SK-N-SH treated with all-trans-retinoic acid at 6 μM for 48 hours (cell line): ENCODE measurements around the gene UNC119B.

ENCODE experiments used
- ATAC-seq: fragments of 200-7000 bp; cut with Tn5 transposase; 3 replicates; pipeline ENCODE4 v1.9.1; 2020; ENCODE audit warnings: mild to moderate bottlenecking, moderate library complexity
- ARNTL ChIP-seq: fragments of 450-650 bp; formaldehyde crosslinking; IDR thresholded peaks from 2 replicates; pipeline ENCODE4 v1.5.0; 2020; ENCODE audit warnings: low read depth, mild to moderate bottlenecking, moderate library complexity, borderline replicate concordance
- BACH2 ChIP-seq: fragments of 250-450 bp; sonication (Bioruptor Pico); IDR thresholded peaks from 2 replicates; pipeline ENCODE4 v1.9.0; 2021; ENCODE audit warnings: mild to moderate bottlenecking, borderline replicate concordance
- CREB5 ChIP-seq: fragments of 250-450 bp; sonication (Bioruptor Pico); IDR thresholded peaks from 2 replicates; pipeline ENCODE4 v1.5.1; 2020; ENCODE audit warnings: low read depth, mild to moderate bottlenecking, moderate library complexity
- CSRNP3 ChIP-seq: fragments of 250-450 bp; sonication (Bioruptor Pico); IDR thresholded peaks from 2 replicates; pipeline ENCODE4 v1.5.1; 2021; ENCODE audit warnings: mild to moderate bottlenecking, moderate library complexity
- ESRRG ChIP-seq: fragments of 250-450 bp; sonication (Bioruptor Pico); IDR thresholded peaks from 2 replicates; pipeline ENCODE4 v1.6.1; 2021; ENCODE audit warnings: mild to moderate bottlenecking
- GLIS3 ChIP-seq: fragments of 250-450 bp; sonication (Bioruptor Pico); IDR thresholded peaks from 2 replicates; pipeline ENCODE4 v1.5.0; 2020; ENCODE audit warnings: mild to moderate bottlenecking, moderate library complexity
- ISL1 ChIP-seq: fragments of 250-450 bp; sonication (Bioruptor Pico); IDR thresholded peaks from 2 replicates; pipeline ENCODE4 v2.1.2; 2022; ENCODE audit warnings: mild to moderate bottlenecking, moderate library complexity
- OSR1 ChIP-seq: fragments of 250-450 bp; sonication (Bioruptor Pico); IDR thresholded peaks from 2 replicates; pipeline ENCODE4 v1.8.0; 2022; ENCODE audit warnings: moderate library complexity, mild to moderate bottlenecking, inconsistent platforms
- PATZ1 ChIP-seq: fragments of 250-450 bp; sonication (Bioruptor Pico); IDR thresholded peaks from 2 replicates; pipeline ENCODE4 v1.8.0; 2020; ENCODE audit warnings: mild to moderate bottlenecking, moderate library complexity, borderline replicate concordance
- PPARA ChIP-seq: fragments of 250-450 bp; sonication (Bioruptor Pico); IDR thresholded peaks from 2 replicates; pipeline ENCODE4 v1.5.0; 2020; ENCODE audit warnings: mild to moderate bottlenecking, borderline replicate concordance
- RARB ChIP-seq: fragments of 250-450 bp; sonication (Bioruptor Pico); IDR thresholded peaks from 2 replicates; pipeline ENCODE4 v1.8.0; 2021; ENCODE audit warnings: mild to moderate bottlenecking, moderate library complexity
- SNAI2 ChIP-seq: fragments of 250-450 bp; sonication (Bioruptor Pico); IDR thresholded peaks from 2 replicates; pipeline ENCODE4 v1.5.0; 2020; ENCODE audit warnings: mild to moderate bottlenecking, moderate library complexity
- TSHZ2 ChIP-seq: fragments of 250-450 bp; sonication (Bioruptor Pico); IDR thresholded peaks from 2 replicates; pipeline ENCODE4 v1.5.0; 2020; ENCODE audit warnings: mild to moderate bottlenecking, moderate library complexity
- ZC3H10 ChIP-seq: fragments of 250-450 bp; sonication (Bioruptor Pico); IDR thresholded peaks from 2 replicates; pipeline ENCODE4 v1.5.1; 2021; ENCODE audit warnings: mild to moderate bottlenecking, moderate library complexity
- ZFP3 ChIP-seq: fragments of 250-450 bp; sonication (Bioruptor Pico); IDR thresholded peaks from 2 replicates; pipeline ENCODE4 v1.5.0; 2020; ENCODE audit warnings: mild to moderate bottlenecking, moderate library complexity
- ZNF565 ChIP-seq: fragments of 450-650 bp; formaldehyde crosslinking; conservative IDR thresholded peaks from 2 replicates; pipeline ENCODE4 v1.5.0; 2020; ENCODE audit warnings: low read depth, mild to moderate bottlenecking, moderate library complexity
- ZNF70 ChIP-seq: fragments of 450-650 bp; formaldehyde crosslinking; IDR thresholded peaks from 2 replicates; pipeline ENCODE4 v1.5.0; 2020; ENCODE audit warnings: mild to moderate bottlenecking, moderate library complexity
- ZNF8 ChIP-seq: fragments of 450-650 bp; formaldehyde crosslinking; IDR thresholded peaks from 2 replicates; pipeline ENCODE4 v1.5.0; 2020; ENCODE audit warnings: mild to moderate bottlenecking, moderate library complexity

The UNC119B gene

GRCh38 chr12:120696626-120697025, 13.6 kb upstream of the UNC119B start:
- no peak for TF ChIP-seq ZNF565 (CRISPR knock-in tag)
- TF ChIP-seq ZFP3 (CRISPR knock-in tag), result no peak
- TF ChIP-seq OSR1, result no peak
- TF ChIP-seq TSHZ2 (CRISPR knock-in tag), result no peak
- TF ChIP-seq ARNTL (CRISPR knock-in tag), result no peak
- no peak for TF ChIP-seq SNAI2 (CRISPR knock-in tag)
- no peak for TF ChIP-seq GLIS3 (CRISPR knock-in tag)
- no peak for TF ChIP-seq PATZ1 (CRISPR knock-in tag)
- TF ChIP-seq CREB5 (CRISPR knock-in tag), result no peak
- no peak for ATAC-seq

GRCh38 chr12:120697344-120697743, 12.9 kb upstream of the UNC119B start:
- TF ChIP-seq SNAI2 (CRISPR knock-in tag) (no peak), ZC3H10 (no peak), TSHZ2 (CRISPR knock-in tag) (no peak), RARB (CRISPR knock-in tag) (no peak), PATZ1 (CRISPR knock-in tag) (no peak), PPARA (no peak), CSRNP3 (CRISPR knock-in tag) (no peak)
- TF ChIP-seq, all 23 proteins: peak for 0
- ATAC-seq, result no peak

- no peak for ATAC-seq
- no peak for TF ChIP-seq CREB5 (CRISPR knock-in tag)
- no peak for TF ChIP-seq ZNF8 (CRISPR knock-in tag)
- no peak for TF ChIP-seq ARNTL (CRISPR knock-in tag)
- no peak for TF ChIP-seq BACH2 (CRISPR knock-in tag)
- TF ChIP-seq ZNF70 (CRISPR knock-in tag), result no peak
- no peak for TF ChIP-seq TSHZ2 (CRISPR knock-in tag)
- no peak for TF ChIP-seq ESRRG (CRISPR knock-in tag)
- TF ChIP-seq ZNF565 (CRISPR knock-in tag), result no peak
- TF ChIP-seq ZC3H10, result no peak
- no peak for TF ChIP-seq PATZ1 (CRISPR knock-in tag)
- TF ChIP-seq ISL1 (CRISPR knock-in tag), result no peak
These were observed 11.6 kb upstream of the UNC119B start for GRCh38 chr12:120698665-120699064.
